H1 (cell line): Measurements from ENCODE around the gene TUT4. TPM values are rescaled to one million over a fixed set of nuclear protein-coding genes. Genes with fewer than 3 reads are reported as not detected.

ENCODE experiments used
- SRF ChIP-seq: IDR thresholded peaks from 2 replicates; pipeline ENCODE4 v1.6.1; 2011; ENCODE audit warnings: mild to moderate bottlenecking, low read depth, low read length, moderate library complexity
- polyA plus RNA-seq, 7 experiments: library from polyadenylated mRNA; depleted of rRNA in 3 of 7; stranded (reverse) in 5 of 7; unstranded in 2 of 7; fragments of >200 nt in 5 of 7; fragments of 200-250 nt in 2 of 7; gene quantifications; 1 replicate in 5 of 7; 2 replicates in 1 of 7; 4 replicates in 1 of 7; pipeline versions ENCODE4 v1.2.1 to v1.2.3, GENCODE V29; 2011 to 2013; ENCODE audit warnings: missing spikeins in 2 of 7, mixed read lengths in 2 of 7
- total RNA-seq: library from RNA; stranded (reverse); fragmentation: NEBNext Ultra II Directional; extraction: Animal tissue kit (Norgen Biotek cat#: 25700); gene quantifications from 2 replicates; pipeline ENCODE4 v1.2.1, GENCODE V29; 2021

TUT4 gene
- total and polyA plus RNA-seq, 2 of the 8 experiments (the other 6 are each of a cell fraction or from before 2014, with no cell fraction given): 54.5 to 63.3 TPM

GRCh38 chr1:52426371-52426770, 126.5 kb downstream of the TUT4 start (continued):
- no peak for TF ChIP-seq SRF
